ENCODE results near the gene RECK. TPM values are rescaled to one million over a fixed set of nuclear protein-coding genes. Genes with fewer than 3 reads are reported as not detected.

The RECK gene
- total RNA-seq, 4 donors from 2014 or later, result 2.9 to 4.1 (median 3.5) TPM

DNA sequence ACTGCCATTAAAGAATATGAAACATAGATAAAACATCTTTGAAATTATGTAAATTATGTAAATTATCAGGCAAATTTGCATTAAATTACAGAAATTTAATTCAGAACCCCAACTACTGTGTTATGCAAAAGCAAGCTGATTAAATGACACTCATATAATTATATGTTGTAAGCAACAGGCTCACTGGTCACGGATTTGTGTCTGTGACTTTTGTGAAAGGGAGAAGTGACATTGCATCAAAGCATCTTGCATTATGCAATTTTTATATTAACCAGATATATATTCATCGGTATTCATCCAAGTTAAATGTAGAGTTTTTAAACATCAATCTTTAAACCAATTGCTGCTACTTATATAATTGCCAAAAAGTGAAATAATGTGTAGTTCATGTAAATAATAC is 86.8 kb downstream of the RECK start:
- no peaks in the 10 kb centered on the region for H3K4me1 ChIP-seq
- H3K9me3 ChIP-seq, result no peaks in the 10 kb centered on the region
- peaks cover 0 to 11% of the 10 kb centered on the region in 2 donors for H3K36me3 ChIP-seq
- no peak for ATAC-seq
- no peaks in the 10 kb centered on the region for H3K27me3 ChIP-seq
- H3K4me3 ChIP-seq, result no peak overlapping the region
- in situ Hi-C loops (cut with MboI; ENCODE audit: low sequenced_read_pairs in 4 of 4), result no loop called here
- no peak overlapping the region for H3K27ac ChIP-seq
- DNase-seq, result no peak
- intact Hi-C loops (cut with DNase I; ENCODE audit: low total_unique reads), result no loop called here
- TF ChIP-seq POLR2A (IDR thresholded peaks at IDR 0.05), result no peak
- no peak for TF ChIP-seq CTCF (IDR thresholded peaks at IDR 0.05 in 4 of 5, conservative IDR thresholded peaks at IDR 0.05 in 1 of 5)

DNA sequence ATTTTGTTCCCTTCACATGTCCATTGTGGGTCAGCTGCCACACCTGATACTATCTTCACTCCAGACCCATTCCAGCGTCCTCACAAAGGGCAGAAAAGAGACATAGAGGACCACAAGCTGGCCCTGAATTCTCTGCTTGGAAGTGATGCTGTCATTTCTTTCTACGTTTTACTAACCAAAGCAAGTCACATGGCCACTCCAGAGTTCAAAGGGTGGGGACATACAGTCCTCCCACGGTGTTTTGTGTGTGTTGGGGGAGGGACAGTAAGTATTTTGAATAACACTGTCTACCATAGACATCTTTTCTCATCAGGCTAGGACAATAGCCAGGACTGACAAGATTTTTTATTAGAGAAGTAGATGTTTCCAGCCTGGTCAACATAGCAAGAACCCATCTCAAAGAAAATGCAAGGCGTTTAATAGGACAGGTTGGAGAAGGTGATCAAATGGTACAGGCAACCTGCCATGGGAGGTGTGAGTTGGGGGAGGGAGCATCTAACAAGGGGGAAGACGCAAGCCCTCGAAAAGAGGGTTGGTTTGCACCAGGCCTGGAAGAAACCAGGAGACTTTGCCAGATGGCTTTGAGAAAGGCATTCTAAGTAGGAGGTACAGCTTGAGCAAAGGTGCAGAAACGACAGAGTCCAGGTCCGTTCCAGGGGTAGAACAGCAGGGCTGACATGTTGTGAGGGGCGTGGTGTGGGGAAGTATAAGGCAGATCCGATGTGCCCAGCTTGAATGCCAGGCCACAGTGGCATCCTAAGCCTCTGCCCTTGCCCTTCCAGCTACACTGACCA is 88.5 kb downstream of the RECK start:
- no peaks in the 10 kb centered on the region for H3K9me3 ChIP-seq
- in situ Hi-C loops (cut with MboI; ENCODE audit: low sequenced_read_pairs in 4 of 4) (no loop called here), intact Hi-C loops (cut with DNase I; ENCODE audit: low total_unique reads) (no loop called here)
- H3K27me3 ChIP-seq, result no peaks in the 10 kb centered on the region
- no peaks in the 10 kb centered on the region for H3K4me1 ChIP-seq
- ATAC-seq (no peak), DNase-seq (no peak)
- peaks cover 0 to 11% of the 10 kb centered on the region in 2 donors for H3K36me3 ChIP-seq
- no peak overlapping the region for H3K4me3 ChIP-seq
- TF ChIP-seq POLR2A (IDR thresholded peaks at IDR 0.05) (no peak), CTCF (IDR thresholded peaks at IDR 0.05 in 4 of 5, conservative IDR thresholded peaks at IDR 0.05 in 1 of 5) (no peak)
- no peak overlapping the region for H3K27ac ChIP-seq

- no peak overlapping the region for H3K27ac ChIP-seq
- no peak for ATAC-seq
- TF ChIP-seq CTCF (IDR thresholded peaks at IDR 0.05 in 4 of 5, conservative IDR thresholded peaks at IDR 0.05 in 1 of 5), result no peak
- no peak for TF ChIP-seq POLR2A (IDR thresholded peaks at IDR 0.05)
- no peaks in the 10 kb centered on the region for H3K9me3 ChIP-seq
- intact Hi-C loops (cut with DNase I; ENCODE audit: low total_unique reads) (no loop called here), in situ Hi-C loops (cut with MboI; ENCODE audit: low sequenced_read_pairs in 4 of 4) (no loop called here)
- H3K36me3 ChIP-seq, result peaks cover 0 to 11% of the 10 kb centered on the region in 2 donors
- H3K27me3 ChIP-seq, result no peaks in the 10 kb centered on the region
- no peak overlapping the region for H3K4me3 ChIP-seq
- no peaks in the 10 kb centered on the region for H3K4me1 ChIP-seq
- no peak for DNase-seq
Measured at GRCh38 chr9:36126016-36126730, 89.5 kb downstream of the RECK start.

DNA sequence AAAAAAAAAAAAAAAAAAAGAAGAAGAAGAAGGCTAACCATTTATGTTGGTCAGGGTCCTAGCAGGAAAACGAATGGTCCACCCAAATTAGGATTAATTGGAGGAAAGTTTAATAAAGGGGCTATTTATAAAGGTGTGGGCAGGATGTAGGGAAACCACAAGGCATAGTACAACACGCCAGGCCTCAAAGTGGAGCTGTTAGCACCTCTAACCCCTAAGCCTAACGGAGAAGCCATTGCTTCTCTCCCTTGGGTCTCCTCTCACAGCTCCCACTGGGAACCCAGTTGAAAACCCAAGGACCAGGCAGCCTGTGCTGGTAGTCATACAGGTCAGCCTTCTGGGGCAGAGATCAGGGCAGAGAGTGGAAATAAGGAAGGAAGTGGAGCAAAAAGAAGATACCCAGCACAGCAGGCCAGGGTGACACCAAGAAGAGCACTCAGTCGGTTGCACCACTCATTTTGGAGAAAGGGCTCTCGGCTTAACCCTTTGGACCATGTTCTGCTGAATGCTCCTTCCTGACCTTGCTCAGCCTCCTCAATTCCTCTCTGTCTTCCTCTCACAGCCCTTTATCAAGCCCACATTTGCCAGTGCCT is 91.0 kb downstream of the RECK start:
- H3K27ac ChIP-seq, result no peak overlapping the region
- H3K4me1 ChIP-seq, result no peaks in the 10 kb centered on the region
- ATAC-seq, result no peak
- H3K4me3 ChIP-seq, result no peak overlapping the region
- intact Hi-C loops (cut with DNase I; ENCODE audit: low total_unique reads), result no loop called here
- peaks cover 0 to 4% of the 10 kb centered on the region in 2 donors for H3K36me3 ChIP-seq
- in situ Hi-C loops (cut with MboI; ENCODE audit: low sequenced_read_pairs in 4 of 4), result no loop called here
- no peaks in the 10 kb centered on the region for H3K9me3 ChIP-seq
- DNase-seq, result no peak
- TF ChIP-seq POLR2A (IDR thresholded peaks at IDR 0.05), result no peak
- TF ChIP-seq CTCF (IDR thresholded peaks at IDR 0.05 in 4 of 5, conservative IDR thresholded peaks at IDR 0.05 in 1 of 5), result no peak
- H3K27me3 ChIP-seq, result no peaks in the 10 kb centered on the region
